HG03108 (cell line): Measurements from ENCODE around the gene STUM.

Source experiments
- ATAC-seq: cut with Tn5 transposase; IDR thresholded peaks from one replicate; pipeline ENCODE4 v1.9.1; 2021; ENCODE audit warnings: moderate library complexity; ENCODE audit not compliant: unreplicated experiment

Gene STUM

DNA sequence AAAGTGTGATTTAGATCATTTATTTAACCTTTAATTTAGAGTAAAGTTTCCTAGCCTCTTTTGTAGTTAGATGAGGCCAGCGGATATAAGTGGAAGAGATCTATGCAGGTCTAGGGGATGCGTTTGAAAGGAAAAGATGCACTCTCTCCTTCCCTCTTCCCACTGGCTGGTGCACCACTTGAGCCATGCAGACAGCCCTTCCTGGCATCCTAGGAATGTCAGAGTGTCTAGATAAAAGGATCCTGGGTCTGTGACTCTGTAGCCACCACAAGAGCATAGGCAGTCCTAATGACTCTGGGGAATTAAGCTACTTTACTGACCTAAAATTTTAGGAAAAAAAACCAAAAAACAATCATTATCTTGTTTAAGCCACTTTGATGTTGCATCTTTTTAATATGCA lies 16.0 kb upstream of the STUM start:
- no peak for ATAC-seq

DNA sequence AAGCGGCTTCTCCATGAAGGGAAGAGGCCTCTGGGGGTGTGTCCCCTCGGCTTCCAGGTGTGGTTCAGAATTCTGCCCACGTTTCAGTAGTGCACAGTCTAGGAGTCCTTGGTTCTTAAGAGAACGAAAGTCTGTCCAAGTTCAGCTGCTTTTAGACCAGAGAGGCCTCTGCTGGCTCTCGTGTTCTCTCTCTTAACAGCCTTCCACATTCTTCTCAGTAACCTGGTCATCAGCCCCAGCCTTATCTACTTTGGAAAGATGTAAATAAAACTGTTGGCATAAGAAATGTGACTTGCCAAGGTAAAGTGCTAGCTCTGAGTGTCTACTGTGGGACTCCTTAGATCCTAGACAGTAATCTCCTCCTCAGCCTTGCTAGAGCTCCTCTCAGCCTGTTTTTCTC lies 15.3 kb upstream of the STUM start:
- ATAC-seq, result no peak

DNA sequence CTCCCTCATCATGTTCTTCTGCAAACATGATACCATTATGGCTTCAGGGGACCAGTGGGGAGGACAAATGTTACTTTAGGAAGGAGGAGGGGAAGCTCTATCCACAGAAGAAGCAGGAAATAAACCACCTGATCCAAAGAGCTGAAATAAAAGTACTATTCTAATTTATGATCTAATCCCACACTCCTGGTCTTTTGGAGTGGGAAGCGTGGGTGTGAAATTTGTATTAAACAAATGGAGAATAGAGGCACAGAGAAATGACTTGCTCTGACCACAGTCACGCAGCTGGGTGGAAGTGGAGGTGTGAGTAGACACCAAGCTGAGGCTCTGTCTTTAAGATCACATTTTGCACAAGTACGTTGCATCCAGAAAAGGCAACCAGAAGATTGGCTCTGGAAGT lies 14.5 kb upstream of the STUM start:
- ATAC-seq, result no peak

DNA sequence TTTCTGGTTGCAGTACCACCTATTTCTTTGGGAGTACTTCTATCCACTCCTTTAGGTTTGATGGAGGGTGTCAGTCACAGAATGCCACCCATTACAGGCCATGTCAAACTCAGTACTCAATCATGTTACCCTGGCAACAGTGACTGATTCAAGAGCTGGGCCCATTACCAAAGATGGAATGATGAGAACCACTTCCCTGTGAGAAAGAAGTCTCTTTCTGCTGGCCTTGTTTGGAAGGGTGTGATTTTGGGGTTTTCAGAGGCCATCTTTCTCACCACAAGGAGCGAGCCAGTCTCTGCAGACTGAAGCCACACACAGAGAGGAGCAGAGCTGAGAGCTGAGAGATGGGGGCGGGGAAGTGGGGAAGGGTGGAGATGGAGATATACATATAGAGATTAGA lies 13.9 kb upstream of the STUM start:
- no peak for ATAC-seq

DNA sequence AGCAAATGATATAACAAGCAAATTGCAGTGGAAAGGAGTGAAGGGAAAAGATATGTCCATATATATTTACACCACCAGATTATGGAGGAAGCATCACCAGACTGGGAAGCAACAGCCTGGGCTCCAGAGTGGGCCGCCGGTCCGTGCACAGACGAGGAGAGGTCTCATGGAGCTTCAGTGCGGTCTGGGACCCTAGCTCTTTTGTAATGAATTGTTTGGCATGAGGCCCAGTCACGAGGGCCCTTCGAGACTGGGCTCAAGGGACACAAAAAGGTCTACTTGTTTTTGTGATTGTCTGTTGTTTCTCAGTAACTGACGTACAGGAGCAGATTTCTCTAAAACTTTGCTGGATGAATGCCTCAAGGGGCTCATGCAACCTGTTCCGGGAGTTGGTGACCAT lies 12.9 kb upstream of the STUM start:
- ATAC-seq, result no peak

DNA sequence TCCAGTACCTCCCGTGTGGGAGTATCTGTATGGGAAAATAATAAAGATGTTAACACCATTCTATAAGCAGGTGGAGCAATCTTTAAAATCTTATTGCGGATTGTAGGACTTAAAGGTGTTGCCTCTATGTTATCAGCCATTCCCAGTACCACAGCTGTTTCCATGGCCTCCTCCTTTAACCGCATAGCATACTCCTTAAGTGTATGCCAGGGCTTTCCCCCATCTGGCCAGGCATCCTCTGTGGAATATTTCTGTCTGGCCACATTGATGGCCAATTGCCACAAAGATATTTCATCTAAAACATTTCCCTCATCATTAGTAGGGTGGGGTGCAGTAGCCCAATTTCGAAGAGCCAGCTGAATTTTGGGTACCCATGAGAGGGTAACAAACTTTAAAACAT lies 7.3 kb upstream of the STUM start:
- ATAC-seq, result no peak

DNA sequence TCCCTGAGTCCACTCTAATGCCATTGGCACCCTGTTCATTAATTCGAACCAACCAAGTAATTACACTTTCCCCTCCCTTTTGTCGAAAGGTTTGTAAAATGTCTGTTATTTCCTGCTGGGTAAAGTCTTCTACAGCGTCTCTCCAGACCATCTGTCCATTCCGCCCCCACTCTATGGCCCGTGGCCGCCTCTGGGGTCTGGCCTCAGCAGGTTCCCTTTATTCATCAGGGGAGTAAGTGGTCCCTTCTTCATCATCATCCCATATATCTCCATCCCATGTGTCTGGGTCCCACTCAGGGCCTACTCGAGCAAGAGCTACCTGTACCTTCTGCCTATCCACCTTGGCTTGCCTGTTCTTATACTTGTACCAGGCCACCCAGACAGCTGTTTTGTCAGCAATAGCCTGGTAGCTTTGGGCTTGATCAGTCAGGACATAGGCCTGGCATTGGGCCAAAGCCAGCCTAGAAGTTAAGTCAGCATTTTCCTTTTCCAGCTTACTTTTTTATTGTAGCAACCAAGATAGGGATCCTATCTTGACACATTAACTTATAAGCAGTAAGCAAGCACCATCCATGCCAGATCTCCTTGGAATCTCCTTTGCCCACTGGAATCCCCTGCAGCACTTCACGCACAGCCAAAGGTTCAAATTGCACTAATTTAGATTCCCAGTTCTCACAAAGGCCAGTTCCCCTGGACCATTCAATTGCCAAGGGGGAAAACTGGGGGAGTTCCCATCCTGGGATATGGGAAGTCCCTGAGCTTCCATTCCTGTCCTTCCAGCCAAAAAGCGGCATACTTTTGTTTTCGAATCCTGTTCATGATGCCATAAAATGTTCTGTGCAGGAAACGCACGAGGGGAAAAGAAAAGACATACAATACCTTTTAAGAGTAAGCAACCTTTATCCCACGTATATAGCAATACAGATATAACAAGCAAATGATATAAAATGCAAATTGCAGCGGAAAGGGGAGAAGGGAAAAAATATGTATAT lies 6.6 kb upstream of the STUM start:
- ATAC-seq, result no peak

DNA sequence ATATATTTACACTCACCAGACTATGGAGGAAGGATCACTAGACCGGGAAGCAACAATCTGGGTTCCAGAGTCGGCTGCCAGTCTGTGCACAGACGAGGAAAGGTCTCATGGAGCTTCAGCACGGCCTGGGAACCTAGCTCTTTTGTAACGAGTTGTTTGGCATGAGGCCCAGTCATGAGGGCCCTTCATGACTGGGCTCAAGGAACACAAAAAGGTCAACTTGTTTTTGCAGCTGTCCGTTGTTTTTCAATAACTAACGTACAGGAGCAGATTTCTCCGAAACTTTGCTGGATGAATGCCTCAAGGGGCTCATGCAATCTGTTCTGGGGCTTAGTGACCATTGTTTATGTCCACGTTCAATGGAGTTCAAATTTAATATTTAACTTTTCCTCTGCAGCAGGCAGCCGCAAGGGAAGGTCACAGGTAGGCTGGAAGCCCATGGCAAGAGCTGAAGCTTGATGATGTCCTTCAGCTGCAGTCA lies 5.9 kb upstream of the STUM start:
- no peak for ATAC-seq

DNA sequence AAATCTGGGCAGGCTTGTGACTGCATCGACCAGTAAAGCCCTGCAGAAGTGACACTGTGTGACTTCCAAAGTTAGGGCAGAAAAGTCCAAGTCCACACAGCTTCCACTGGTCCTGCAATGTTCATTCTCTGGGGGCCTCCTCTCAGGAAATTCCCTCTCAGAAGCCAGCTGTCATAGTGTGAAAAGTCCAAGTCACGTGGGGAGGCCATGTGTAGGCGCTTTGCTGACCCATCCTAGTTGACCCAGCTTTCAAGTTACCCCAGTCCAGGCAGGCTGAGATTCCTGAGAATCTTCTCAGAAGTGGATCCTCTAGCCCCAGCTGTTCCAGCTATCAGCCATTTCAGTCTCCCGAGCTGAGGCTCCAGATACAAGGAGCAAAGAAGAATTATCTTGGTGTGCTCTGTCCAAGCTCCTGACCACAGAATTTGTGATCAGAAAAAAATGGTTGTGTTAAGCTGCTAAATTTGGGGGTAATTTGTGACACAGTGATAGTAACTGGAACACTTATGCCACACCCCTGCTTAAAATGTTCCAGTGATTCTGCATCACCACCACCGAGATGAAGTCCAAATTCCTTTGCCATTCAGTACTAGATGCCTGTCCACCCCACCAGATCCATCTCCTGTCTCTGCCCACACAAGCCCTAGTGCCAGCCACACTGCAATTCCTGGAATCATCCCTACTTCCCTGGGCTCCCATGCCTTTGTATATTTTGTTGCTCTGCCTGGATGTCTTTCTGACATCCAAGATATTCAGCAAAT lies 2.5 kb upstream of the STUM start:
- no peak for ATAC-seq

DNA sequence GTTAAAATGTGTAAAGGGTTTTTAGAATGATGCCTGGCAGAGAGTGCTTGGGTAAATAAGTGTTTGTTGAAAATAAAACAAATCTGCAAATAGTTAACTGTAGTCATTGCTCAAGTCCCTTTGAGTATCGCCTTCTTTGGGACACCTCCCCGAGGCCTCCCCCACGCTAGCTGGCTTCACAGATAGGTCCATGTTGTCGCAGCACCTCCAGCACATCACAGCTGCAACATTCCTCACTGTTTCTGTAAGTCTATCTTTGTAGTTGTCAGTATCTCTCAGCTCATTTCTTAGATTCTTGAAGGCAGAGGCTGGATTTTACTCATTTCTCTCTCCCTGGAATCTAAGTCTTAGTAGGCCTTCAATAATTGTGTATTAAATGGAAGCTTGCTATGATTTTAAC lies 1.6 kb upstream of the STUM start:
- no peak for ATAC-seq

DNA sequence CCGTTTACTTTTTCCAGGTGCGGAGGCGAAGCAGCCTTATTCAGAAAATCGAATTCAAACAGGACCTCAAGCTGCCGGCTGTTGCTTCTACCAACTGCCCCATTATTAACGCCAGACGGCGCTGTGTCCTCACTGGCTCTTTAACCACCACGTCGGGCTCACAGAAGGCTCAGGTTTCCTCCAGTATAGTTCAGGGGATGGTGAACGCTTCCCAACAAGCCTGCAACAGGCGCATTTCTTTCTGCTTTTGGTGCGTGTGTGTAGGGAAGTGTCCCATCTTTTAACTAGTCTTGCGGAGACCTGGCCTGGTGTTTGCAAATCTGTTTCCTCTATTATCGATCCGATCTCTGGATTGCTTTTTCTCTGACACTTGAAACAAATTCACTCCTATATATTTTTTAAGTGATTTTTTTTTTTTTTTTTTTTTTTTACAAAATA lies 791 bp upstream of the STUM start:
- ATAC-seq, result no peak

DNA sequence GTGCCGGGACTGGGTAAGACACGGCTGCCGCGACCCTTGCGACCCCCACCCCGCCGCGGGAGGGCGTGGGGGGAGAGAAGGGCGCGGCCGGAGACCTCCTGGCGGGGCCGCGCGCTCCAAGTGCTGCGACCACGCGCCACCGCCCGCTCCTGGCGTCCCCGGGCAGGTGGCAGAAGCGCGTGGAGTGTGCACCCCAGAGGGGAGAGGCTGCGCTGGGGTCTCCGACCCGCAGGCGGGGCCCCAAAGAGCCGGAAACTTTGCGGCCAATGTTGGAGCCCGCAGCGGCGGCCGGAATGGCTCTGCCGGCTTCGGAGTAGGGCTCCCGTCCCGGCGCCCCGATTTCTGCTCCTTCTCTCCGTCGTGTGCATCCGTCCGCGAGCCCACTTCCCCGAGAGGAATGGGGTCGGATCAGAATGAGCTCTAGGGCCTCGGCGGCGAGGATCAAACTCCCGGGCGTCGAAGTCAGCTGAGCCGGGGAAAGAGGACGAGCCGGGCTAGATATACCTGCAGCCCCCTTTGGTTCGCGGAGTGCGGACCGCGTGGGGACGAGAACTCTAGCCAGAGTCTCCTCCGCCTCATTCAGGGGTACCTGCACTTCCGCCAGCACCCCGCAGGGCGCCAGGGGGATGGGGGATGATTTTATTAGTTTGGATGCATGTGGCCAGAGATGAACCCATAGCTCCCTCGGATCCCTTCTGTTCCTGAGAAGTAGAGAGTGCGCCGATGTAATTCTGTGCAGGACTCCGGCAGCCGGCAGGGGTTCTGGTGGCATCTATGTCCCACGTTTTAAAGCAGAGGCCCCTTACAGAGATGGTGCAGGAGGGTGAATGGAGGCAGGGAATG lies 751 bp downstream of the STUM start:
- no peak for ATAC-seq

DNA sequence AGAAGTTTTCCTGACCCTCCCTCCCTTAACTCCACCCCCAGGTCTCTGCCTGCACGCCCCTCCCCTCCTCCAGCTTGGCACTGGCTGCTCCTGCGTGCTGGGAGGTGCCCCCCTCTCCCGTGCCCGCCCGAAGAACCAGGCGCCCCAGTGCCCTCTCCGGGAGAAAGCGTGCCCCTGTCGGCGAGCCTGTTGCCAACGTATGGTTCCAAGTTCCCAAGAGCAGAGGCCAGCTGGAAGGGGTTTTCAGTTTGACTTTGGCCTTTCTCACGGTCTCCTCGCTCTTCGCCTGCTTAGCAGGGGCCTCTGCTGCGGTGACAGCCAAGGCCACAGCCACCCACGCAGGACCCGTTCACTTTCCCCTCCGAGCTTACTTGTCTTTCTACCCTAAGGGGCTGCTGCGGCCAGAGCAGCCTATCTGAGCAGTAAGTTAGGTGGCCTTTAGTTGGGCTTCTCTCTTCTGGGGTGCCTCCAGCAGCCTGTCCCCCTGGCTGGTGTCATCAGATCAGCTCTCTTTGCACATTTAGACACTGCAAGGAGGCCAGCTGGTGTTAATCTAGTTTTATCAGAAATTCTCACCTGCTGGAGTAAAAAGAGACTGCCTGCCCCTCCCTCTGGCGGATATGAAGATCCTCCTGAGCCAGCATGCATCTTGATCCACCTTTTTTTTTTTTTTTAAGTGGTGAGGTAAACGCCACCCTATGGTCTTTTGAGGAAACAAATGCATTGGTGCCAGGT lies 1.5 kb downstream of the STUM start:
- no peak for ATAC-seq

DNA sequence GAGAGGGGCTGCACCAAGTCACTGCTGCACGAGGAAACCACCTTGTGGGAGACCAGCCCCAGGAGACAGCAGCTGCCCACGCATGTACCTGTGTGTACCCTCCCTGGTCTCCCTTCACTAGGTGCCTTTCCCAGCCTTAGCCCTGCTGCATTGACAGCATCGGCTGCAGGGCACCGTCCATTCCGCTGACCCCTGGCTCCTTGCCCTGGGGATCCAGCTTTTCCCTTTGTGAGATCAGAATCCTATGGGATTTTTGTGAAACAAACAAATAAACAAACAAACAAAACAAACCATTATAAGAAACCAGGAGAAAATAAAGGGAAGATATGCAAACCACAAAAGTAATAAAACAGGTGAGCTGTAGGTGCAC lies 2.1 kb downstream of the STUM start:
- ATAC-seq, result no peak

DNA sequence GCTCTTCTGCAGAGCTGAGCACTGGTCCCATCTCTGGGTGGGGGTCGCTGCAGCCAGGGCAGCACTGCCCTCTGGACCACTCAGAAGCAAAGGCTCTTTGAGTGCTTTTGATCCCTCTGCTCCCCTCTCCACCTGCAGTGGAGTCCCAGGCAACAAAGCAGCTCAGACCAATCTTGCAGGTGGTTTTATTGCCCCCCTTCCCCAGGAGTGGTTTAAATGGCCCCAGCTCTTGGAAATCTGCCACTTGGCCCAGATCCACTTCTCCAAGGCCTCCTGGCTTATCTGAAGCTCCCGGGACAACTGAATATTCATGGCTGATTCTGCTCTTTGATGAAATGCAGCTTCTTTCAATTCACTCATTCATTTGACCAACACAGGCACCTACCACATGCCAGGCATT lies 2.7 kb downstream of the STUM start:
- no peak for ATAC-seq

DNA sequence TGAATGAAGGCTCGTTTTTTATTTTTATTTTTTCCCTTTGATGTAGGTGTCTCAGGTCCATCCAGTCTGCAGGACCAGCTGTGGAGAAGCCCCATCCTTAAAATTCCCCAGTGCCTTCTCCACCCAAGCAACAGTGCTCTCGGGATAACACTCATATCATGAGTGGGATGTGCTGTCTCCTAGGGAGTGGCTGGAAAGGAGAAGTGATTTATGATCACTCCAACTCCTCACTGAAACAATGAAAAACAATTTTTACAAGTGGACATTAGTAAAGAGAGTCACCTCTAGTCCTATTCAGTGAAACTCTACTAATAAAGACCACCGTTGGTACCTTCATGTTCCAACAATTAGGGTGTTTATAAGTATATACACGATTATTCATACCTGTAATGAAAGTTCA lies 3.5 kb downstream of the STUM start:
- ATAC-seq, result no peak

DNA sequence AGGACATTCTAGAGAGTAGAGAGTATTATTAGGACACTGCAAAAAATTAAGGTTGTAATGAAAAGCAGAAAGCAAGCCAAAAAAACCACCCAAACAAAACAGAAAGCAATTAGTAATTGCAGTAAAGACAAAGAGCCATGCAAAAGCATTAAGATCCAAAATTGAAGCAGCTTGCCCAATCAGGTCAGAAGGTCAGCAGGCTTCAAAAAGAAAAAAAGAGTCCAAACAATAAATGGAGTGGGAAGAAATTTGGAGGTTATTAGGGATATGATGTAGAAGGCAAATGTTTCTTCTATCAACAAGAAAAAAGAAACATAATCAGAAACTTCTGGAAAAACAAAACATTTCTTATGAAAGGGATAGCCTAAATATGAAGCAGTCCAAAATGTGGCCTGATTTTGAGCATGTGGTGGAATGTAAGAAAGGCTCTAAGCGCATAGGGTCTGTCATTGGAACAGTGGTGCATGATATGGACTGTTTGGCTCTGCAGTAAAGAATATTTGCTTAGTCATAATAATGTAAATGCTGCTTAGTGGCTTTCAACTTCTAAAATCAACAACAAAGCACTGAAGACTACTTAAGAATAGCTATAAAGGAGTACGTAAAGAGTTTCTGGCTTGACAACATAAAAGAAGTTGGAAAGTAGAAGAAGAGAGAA lies 4.8 kb downstream of the STUM start:
- no peak for ATAC-seq

DNA sequence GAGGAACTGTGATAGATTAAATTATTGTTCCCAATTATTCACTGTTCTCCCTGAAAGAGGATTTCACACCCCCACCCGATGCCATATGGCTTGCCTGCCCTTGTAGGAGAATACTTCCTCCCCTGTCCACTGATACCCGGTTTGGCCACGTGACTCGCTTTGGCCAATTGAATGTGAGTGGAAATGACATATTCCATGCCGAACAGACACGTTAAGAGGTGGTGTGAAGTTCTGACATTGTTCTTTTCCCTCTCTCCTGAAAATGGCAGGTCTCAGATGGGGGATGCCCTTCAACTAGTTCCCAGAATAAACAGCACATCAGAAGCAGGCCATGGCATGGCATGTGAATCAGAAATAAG lies 5.3 kb downstream of the STUM start:
- no peak for ATAC-seq

DNA sequence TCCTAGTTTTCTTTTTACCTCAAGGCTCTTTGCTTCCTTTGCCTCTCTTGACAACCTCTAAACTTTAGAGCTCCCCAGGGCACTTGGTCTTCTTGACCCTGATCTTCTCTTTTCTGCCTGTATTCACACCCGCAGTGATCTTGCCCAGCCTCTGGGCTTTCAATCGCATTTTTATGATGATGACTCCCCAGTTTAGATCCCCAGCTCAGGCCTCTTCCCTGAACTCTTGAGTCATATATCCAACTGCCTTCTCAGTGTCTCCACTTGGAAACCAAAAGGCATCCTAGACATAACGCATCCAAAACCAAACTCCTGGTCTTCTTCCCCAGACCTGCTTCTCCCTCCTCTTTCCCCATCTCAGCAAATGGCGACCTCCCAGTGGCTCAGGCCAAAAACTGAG lies 6.5 kb downstream of the STUM start:
- ATAC-seq, result no peak

DNA sequence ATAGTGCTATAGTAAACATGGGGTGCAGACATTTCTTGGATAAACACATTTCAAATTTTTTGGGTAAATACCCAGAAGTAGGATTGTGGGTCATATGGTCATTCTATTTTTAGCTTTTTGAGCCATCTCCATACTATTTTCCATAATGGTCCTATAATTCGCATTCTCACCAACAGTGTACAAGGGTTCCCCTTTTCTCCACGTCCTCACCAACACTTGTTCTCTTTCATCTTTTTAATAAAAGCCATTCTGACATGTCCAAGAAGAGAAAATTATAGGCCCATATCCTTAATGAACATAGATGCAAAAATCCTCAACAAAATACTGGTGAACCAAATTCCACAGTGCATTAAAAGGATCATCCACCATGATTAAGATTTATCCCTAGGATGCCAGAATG lies 8.9 kb downstream of the STUM start:
- no peak for ATAC-seq
